Measurements from ENCODE around the gene DACT2.

DACT2 gene

GRCh38 chr6:168348186-168348585 is 28.6 kb upstream of the DACT2 start:
- DNase-seq: no peak

GRCh38 chr6:168347615-168348014 is 28.0 kb upstream of the DACT2 start:
- DNase-seq: no peak

GRCh38 chr6:168347053-168347452 is 27.5 kb upstream of the DACT2 start:
- no peak for DNase-seq

GRCh38 chr6:168345896-168346754 is 26.5 kb upstream of the DACT2 start:
- no peak for DNase-seq

- DNase-seq: no peak
Observed at GRCh38 chr6:168345266-168345665, 25.7 kb upstream of the DACT2 start.

GRCh38 chr6:168344338-168344737 is 24.8 kb upstream of the DACT2 start:
- no peak for DNase-seq

GRCh38 chr6:168343239-168344150 is 23.9 kb upstream of the DACT2 start:
- DNase-seq: no peak

GRCh38 chr6:168342636-168343035 is 23.1 kb upstream of the DACT2 start:
- DNase-seq: no peak

GRCh38 chr6:168341280-168341900 is 21.8 kb upstream of the DACT2 start:
- no peak for DNase-seq

- DNase-seq: no peak
Observed at GRCh38 chr6:168340819-168341218, 21.2 kb upstream of the DACT2 start.

GRCh38 chr6:168338777-168339176 is 19.2 kb upstream of the DACT2 start:
- no peak for DNase-seq

GRCh38 chr6:168336967-168337366 is 17.4 kb upstream of the DACT2 start:
- no peak for DNase-seq

GRCh38 chr6:168333989-168334388 is 14.4 kb upstream of the DACT2 start:
- no peak for DNase-seq

- no peak for DNase-seq
Observed at GRCh38 chr6:168333491-168333890, 13.9 kb upstream of the DACT2 start.

- no peak for DNase-seq
Observed at GRCh38 chr6:168333039-168333438, 13.5 kb upstream of the DACT2 start.

- no peak for DNase-seq
Observed at GRCh38 chr6:168332020-168332419, 12.4 kb upstream of the DACT2 start.

- DNase-seq: no peak
Observed at GRCh38 chr6:168331058-168331457, 11.5 kb upstream of the DACT2 start.

- DNase-seq: no peak
Observed at GRCh38 chr6:168330403-168330802, 10.8 kb upstream of the DACT2 start.

- no peak for DNase-seq
Observed at GRCh38 chr6:168328086-168328485, 8.5 kb upstream of the DACT2 start.

- DNase-seq: no peak
Observed at GRCh38 chr6:168326294-168327261, 7.0 kb upstream of the DACT2 start.

- no peak for DNase-seq
Observed at GRCh38 chr6:168322966-168323365, 3.4 kb upstream of the DACT2 start.

- no peak for DNase-seq
Observed at GRCh38 chr6:168320634-168321033, 1.1 kb upstream of the DACT2 start.

All from NCI-H2029 (cell line).